ENCODE data around the gene SLC22A16. TPM values are rescaled to one million over a fixed set of nuclear protein-coding genes. Genes with fewer than 3 reads are reported as not detected.

SLC22A16 gene
- total RNA-seq, 1 donor from 2014 or later: 0.87 TPM

- Histone ChIP-seq H3K4me1 (peaks cover 4% of the 10 kb centered on the region), H3K36me3 (no peaks in the 10 kb centered on the region), H3K27ac (no peak overlapping the region), H3K27me3 (no peaks in the 10 kb centered on the region), H3K4me3 (peak overlapping the region; percentile 39), H3K9me3 (no peaks in the 10 kb centered on the region)
- ATAC-seq (peak; percentile 55), DNase-seq (no peak)
- intact Hi-C loops (cut with DNase I): loop anchor here (10.0 kb wide), 1 partner anchor 695 kb away; no protein-coding TSS in a partner anchor
- TF ChIP-seq, protein P1, sequence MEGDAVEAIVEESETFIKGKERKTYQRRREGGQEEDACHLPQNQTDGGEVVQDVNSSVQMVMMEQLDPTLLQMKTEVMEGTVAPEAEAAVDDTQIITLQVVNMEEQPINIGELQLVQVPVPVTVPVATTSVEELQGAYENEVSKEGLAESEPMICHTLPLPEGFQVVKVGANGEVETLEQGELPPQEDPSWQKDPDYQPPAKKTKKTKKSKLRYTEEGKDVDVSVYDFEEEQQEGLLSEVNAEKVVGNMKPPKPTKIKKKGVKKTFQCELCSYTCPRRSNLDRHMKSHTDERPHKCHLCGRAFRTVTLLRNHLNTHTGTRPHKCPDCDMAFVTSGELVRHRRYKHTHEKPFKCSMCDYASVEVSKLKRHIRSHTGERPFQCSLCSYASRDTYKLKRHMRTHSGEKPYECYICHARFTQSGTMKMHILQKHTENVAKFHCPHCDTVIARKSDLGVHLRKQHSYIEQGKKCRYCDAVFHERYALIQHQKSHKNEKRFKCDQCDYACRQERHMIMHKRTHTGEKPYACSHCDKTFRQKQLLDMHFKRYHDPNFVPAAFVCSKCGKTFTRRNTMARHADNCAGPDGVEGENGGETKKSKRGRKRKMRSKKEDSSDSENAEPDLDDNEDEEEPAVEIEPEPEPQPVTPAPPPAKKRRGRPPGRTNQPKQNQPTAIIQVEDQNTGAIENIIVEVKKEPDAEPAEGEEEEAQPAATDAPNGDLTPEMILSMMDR (IDR thresholded peaks at IDR 0.05): no peak
Measured at GRCh38 chr6:110399219-110400071, 77.0 kb downstream of the SLC22A16 start.

DNA sequence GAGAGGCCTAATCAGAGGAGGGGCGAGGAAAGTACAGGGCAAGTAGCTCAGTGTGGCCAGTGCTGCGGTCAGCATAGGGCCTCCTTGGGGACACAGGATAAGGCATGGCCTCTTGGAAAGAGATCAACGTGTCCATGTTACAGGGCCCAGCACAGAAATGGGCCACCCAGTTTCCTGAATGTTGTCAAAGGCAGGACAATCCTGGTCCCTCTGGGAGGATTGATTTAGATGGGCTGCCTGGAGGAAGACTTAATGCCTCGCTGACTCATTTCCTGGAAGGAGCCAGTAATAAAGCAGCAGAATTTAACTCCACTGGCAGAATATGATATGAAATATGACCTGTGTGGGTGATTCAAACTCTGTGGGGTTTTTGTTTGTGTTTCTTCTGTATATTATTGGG lies 77.6 kb downstream of the SLC22A16 start:
- H3K4me3 ChIP-seq: no peak overlapping the region
- DNase-seq (no peak), ATAC-seq (peak; percentile 44)
- H3K4me1 ChIP-seq: peaks cover 4% of the 10 kb centered on the region
- intact Hi-C loops (cut with DNase I): loop anchor here (10.0 kb wide), 1 partner anchor 694 kb away; no protein-coding TSS in a partner anchor
- no peaks in the 10 kb centered on the region for H3K9me3 ChIP-seq
- H3K36me3 ChIP-seq: no peaks in the 10 kb centered on the region
- no peaks in the 10 kb centered on the region for H3K27me3 ChIP-seq
- TF ChIP-seq, protein P1 (IDR thresholded peaks at IDR 0.05): no peak
- H3K27ac ChIP-seq: no peak overlapping the region

GRCh38 chr6:110395221-110395620 lies 81.2 kb downstream of the SLC22A16 start:
- TF ChIP-seq, protein P1 (IDR thresholded peaks at IDR 0.05): no peak
- no peaks in the 10 kb centered on the region for H3K9me3 ChIP-seq
- no peak overlapping the region for H3K27ac ChIP-seq
- no peak overlapping the region for H3K4me3 ChIP-seq
- DNase-seq (no peak), ATAC-seq (no peak)
- H3K4me1 ChIP-seq: peaks cover 10% of the 10 kb centered on the region
- intact Hi-C loops (cut with DNase I): loop anchor here (10.0 kb wide), 1 partner anchor 690 kb away; no protein-coding TSS in a partner anchor
- H3K27me3 ChIP-seq: no peaks in the 10 kb centered on the region
- H3K36me3 ChIP-seq: no peaks in the 10 kb centered on the region

DNA sequence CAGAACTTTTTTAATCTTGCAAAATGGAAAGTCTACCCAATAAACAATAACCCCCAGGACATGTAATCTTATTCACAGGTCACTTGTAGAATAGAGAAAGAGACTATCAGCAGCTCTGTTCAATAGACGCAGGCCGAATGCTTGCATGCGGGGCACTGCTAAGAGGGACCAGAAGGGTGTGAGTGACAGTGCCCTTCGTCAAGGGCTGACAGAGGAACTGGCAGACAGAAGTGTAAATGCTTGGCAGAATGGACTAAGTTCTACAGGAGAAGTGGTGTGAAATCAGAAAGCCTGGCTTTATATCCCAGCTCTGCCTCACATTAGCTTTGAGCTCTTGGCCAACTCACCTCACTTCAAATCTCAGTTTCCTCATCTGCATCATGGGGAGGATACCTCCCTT lies 82.0 kb downstream of the SLC22A16 start:
- H3K4me1 ChIP-seq: peaks cover 14% of the 10 kb centered on the region
- no peaks in the 10 kb centered on the region for H3K9me3 ChIP-seq
- ATAC-seq: no peak
- no peak overlapping the region for H3K27ac ChIP-seq
- DNase-seq: no peak
- intact Hi-C loops (cut with DNase I): loop anchor here (10.0 kb wide), 1 partner anchor 690 kb away; no protein-coding TSS in a partner anchor
- TF ChIP-seq, protein P1 (IDR thresholded peaks at IDR 0.05): no peak
- H3K36me3 ChIP-seq: no peaks in the 10 kb centered on the region
- no peak overlapping the region for H3K4me3 ChIP-seq
- H3K27me3 ChIP-seq: no peaks in the 10 kb centered on the region

DNA sequence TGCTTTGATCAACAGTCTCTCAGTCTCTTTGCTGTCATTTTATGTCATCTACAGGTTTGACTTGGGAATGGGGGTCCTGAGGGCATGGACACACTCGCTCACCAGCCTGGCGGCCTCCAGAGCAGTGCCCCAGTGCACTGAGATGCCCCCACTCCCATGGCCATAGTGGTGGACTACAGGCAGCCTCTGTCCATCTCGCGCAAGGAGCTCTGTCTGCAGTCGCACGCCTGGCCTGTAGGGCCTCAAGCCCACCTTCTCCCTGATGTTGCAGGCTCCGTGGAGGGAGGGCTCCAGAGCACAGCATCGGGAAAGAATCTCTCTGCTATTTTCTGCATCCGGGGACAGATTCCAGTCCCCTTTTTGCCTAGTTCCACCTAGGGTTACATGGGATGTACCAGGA lies 83.7 kb downstream of the SLC22A16 start:
- Histone ChIP-seq H3K4me1 (peaks cover 9% of the 10 kb centered on the region), H3K36me3 (no peaks in the 10 kb centered on the region), H3K9me3 (no peaks in the 10 kb centered on the region), H3K27me3 (no peaks in the 10 kb centered on the region), H3K27ac (no peak overlapping the region), H3K4me3 (no peak overlapping the region)
- TF ChIP-seq, protein P1 (IDR thresholded peaks at IDR 0.05): no peak
- ATAC-seq (no peak), DNase-seq (no peak)
- intact Hi-C loops (cut with DNase I): loop anchor here (10.0 kb wide), 1 partner anchor 688 kb away; no protein-coding TSS in a partner anchor

Measured in upper lobe of right lung (tissue), 1 donor.